Gastroesophageal sphincter (tissue), 3 donors: ENCODE measurements around the gene SFT2D3.

Experiments
- POLR2A ChIP-seq, 2 donors: fragments of 450-650 bp; IDR thresholded peaks; one replicate each; pipeline ENCODE4 v1.6.1; 2017; ENCODE audit warnings: antibody characterized with exemption in 2 of 2, mild to moderate bottlenecking in 2 of 2, moderate library complexity in 1 of 2
- TF ChIP-seq, protein P1 (sequence below), 4 experiments: fragments of 200-600 bp in 2 of 4; fragments of 450-650 bp in 2 of 4; sonication (generic) in 1 of 4; IDR thresholded peaks; one replicate each; pipeline ENCODE4 v1.5.1; 2017 to 2019; ENCODE audit warnings: antibody characterized with exemption in 4 of 4, mild to moderate bottlenecking in 2 of 4, moderate library complexity in 2 of 4

DNA sequence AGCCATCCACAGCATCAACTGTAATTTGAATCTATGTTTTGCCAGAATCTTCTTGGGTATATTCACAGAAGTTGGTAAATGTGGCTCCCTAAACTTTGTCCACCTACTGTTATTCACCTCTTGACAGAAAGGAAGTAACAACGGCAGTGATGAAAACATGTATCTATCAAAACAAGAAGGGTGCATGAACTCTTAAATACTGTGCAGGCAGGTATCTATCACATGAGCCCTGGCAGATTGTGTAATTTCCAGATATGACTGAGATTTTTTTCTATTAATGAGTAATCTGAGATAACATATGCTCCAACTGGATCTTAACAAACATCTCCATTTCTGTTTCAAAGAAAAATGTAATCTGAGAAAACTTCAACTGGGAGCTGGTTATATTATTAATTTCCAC is 36.6 kb downstream of the SFT2D3 start:
- TF ChIP-seq POLR2A (IDR thresholded peaks at IDR 0.05): no peak
- TF ChIP-seq, protein P1, sequence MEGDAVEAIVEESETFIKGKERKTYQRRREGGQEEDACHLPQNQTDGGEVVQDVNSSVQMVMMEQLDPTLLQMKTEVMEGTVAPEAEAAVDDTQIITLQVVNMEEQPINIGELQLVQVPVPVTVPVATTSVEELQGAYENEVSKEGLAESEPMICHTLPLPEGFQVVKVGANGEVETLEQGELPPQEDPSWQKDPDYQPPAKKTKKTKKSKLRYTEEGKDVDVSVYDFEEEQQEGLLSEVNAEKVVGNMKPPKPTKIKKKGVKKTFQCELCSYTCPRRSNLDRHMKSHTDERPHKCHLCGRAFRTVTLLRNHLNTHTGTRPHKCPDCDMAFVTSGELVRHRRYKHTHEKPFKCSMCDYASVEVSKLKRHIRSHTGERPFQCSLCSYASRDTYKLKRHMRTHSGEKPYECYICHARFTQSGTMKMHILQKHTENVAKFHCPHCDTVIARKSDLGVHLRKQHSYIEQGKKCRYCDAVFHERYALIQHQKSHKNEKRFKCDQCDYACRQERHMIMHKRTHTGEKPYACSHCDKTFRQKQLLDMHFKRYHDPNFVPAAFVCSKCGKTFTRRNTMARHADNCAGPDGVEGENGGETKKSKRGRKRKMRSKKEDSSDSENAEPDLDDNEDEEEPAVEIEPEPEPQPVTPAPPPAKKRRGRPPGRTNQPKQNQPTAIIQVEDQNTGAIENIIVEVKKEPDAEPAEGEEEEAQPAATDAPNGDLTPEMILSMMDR (IDR thresholded peaks at IDR 0.05): no peak
